ENCODE results near the gene ZNF688.

Gene ZNF688

GRCh38 chr16:30603945-30604315 is 32.4 kb upstream of the ZNF688 start:
- TF ChIP-seq CTCF (IDR thresholded peaks at IDR 0.05; ENCODE audit: low read depth, low read length, missing control alignments): no peak
- no peak for DNase-seq
- Histone ChIP-seq H3K27me3 (replicated peaks) (no peaks in the 10 kb centered on the region), H3K36me3 (replicated peaks) (peaks cover 19% of the 10 kb centered on the region), H3K4me3 (ENCODE audit: low read depth, low read length) (no peak overlapping the region), H3K27ac (no peak overlapping the region)
- in situ Hi-C loops (cut with HindIII; ENCODE audit: low pct_ligation_motif_present, low sequenced_read_pairs): loop anchor here (25.0 kb wide), 1 partner anchor 167 kb away; the partner anchor contains the start of genes DCTPP1 and SEPHS2

- DNase-seq: no peak
- in situ Hi-C loops (cut with HindIII; ENCODE audit: low pct_ligation_motif_present, low sequenced_read_pairs): loop anchor here (25.0 kb wide), 1 partner anchor 165 kb away; the partner anchor contains the start of genes DCTPP1 and SEPHS2
- Histone ChIP-seq H3K27ac (no peak overlapping the region), H3K36me3 (replicated peaks) (peaks cover 19% of the 10 kb centered on the region), H3K4me3 (ENCODE audit: low read depth, low read length) (no peak overlapping the region), H3K27me3 (replicated peaks) (no peaks in the 10 kb centered on the region)
- TF ChIP-seq CTCF (IDR thresholded peaks at IDR 0.05; ENCODE audit: low read depth, low read length, missing control alignments): no peak
Measured at GRCh38 chr16:30602616-30603277, 31.2 kb upstream of the ZNF688 start.

- in situ Hi-C loops (cut with HindIII; ENCODE audit: low pct_ligation_motif_present, low sequenced_read_pairs): loop anchor here (25.0 kb wide), 1 partner anchor 165 kb away; the partner anchor contains the start of genes DCTPP1 and SEPHS2
- Histone ChIP-seq H3K4me3 (ENCODE audit: low read depth, low read length) (no peak overlapping the region), H3K27ac (no peak overlapping the region), H3K36me3 (replicated peaks) (peaks cover 19% of the 10 kb centered on the region), H3K27me3 (replicated peaks) (no peaks in the 10 kb centered on the region)
- no peak for TF ChIP-seq CTCF (IDR thresholded peaks at IDR 0.05; ENCODE audit: low read depth, low read length, missing control alignments)
- no peak for DNase-seq
Measured at GRCh38 chr16:30601966-30602365, 30.5 kb upstream of the ZNF688 start.

- Histone ChIP-seq H3K36me3 (replicated peaks) (peaks cover 19% of the 10 kb centered on the region), H3K27ac (no peak overlapping the region), H3K27me3 (replicated peaks) (no peaks in the 10 kb centered on the region), H3K4me3 (ENCODE audit: low read depth, low read length) (no peak overlapping the region)
- in situ Hi-C loops (cut with HindIII; ENCODE audit: low pct_ligation_motif_present, low sequenced_read_pairs): loop anchor here (25.0 kb wide), 1 partner anchor 164 kb away; the partner anchor contains the start of genes DCTPP1 and SEPHS2
- no peak for TF ChIP-seq CTCF (IDR thresholded peaks at IDR 0.05; ENCODE audit: low read depth, low read length, missing control alignments)
- no peak for DNase-seq
Measured at GRCh38 chr16:30600929-30601328, 29.4 kb upstream of the ZNF688 start.

- Histone ChIP-seq H3K27me3 (replicated peaks) (no peaks in the 10 kb centered on the region), H3K27ac (no peak overlapping the region), H3K4me3 (ENCODE audit: low read depth, low read length) (no peak overlapping the region), H3K36me3 (replicated peaks) (peaks cover 17% of the 10 kb centered on the region)
- DNase-seq: no peak
- no peak for TF ChIP-seq CTCF (IDR thresholded peaks at IDR 0.05; ENCODE audit: low read depth, low read length, missing control alignments)
- in situ Hi-C loops (cut with HindIII; ENCODE audit: low pct_ligation_motif_present, low sequenced_read_pairs): loop anchor here (25.0 kb wide), 1 partner anchor 163 kb away; the partner anchor contains the start of genes DCTPP1 and SEPHS2
Measured at GRCh38 chr16:30600215-30600614, 28.7 kb upstream of the ZNF688 start.

Data from brain microvascular endothelial cell (primary cell).